Endodermal cell (in vitro differentiated cells): ENCODE measurements around the gene STK32B. TPM values are rescaled to one million over a fixed set of nuclear protein-coding genes. Genes with fewer than 3 reads are reported as not detected.

Source experiments
- DNase-seq: peaks from one replicate; pipeline ENCODE4 v3.0.0-alpha.2; 2017
- H3K27ac ChIP-seq: 2 replicates; pipeline ENCODE4 v1.5.1; 2013; ENCODE audit warnings: mild to moderate bottlenecking, low read depth, low read length, moderate library complexity
- H3K27me3 ChIP-seq: 2 replicates; pipeline ENCODE4 v1.6.1; 2013; ENCODE audit warnings: mild to moderate bottlenecking, low read length, moderate library complexity; ENCODE audit not compliant: insufficient read depth, control insufficient read depth, poor library complexity, severe bottlenecking
- H3K36me3 ChIP-seq: 2 replicates; pipeline ENCODE4 v1.7.0; 2013; ENCODE audit warnings: mild to moderate bottlenecking, low read length, moderate library complexity; ENCODE audit not compliant: control insufficient read depth, insufficient read depth
- H3K4me1 ChIP-seq: one replicate; pipeline ENCODE4 v1.7.0; 2013; ENCODE audit warnings: low read length; ENCODE audit not compliant: control insufficient read depth, insufficient read depth
- H3K4me3 ChIP-seq: 2 replicates; pipeline ENCODE4 v1.5.1; 2013; ENCODE audit warnings: mild to moderate bottlenecking, low read length, moderate library complexity
- H3K9ac ChIP-seq: 2 replicates; pipeline ENCODE4 v1.6.1; 2013; ENCODE audit warnings: mild to moderate bottlenecking, low read length, moderate library complexity; ENCODE audit not compliant: poor library complexity, severe bottlenecking; ENCODE audit errors: extremely low read depth
- H3K9me3 ChIP-seq: 2 replicates; pipeline ENCODE4 v1.6.1; 2013; ENCODE audit warnings: mild to moderate bottlenecking, low read length, moderate library complexity; ENCODE audit not compliant: control insufficient read depth
- H3K27ac Mint-ChIP-seq: 2 replicates; pipeline ENCODE4 v1.8.0; 2020; ENCODE audit warnings: mixed read lengths
- H3K27me3 Mint-ChIP-seq: 2 replicates; pipeline ENCODE4 v1.8.0; 2021; ENCODE audit warnings: mild to moderate bottlenecking, mixed read lengths; ENCODE audit not compliant: insufficient read depth
- H3K36me3 Mint-ChIP-seq: 2 replicates; pipeline ENCODE4 v1.8.0; 2020; ENCODE audit warnings: low read depth, mixed read lengths
- H3K4me1 Mint-ChIP-seq: 2 replicates; pipeline ENCODE4 v1.8.0; 2020; ENCODE audit warnings: mixed read lengths
- H3K4me3 Mint-ChIP-seq: 2 replicates; pipeline ENCODE4 v1.8.0; 2020; ENCODE audit warnings: mild to moderate bottlenecking, moderate library complexity, mixed read lengths
- H3K9me3 Mint-ChIP-seq: 2 replicates; pipeline ENCODE4 v1.8.0; 2020; ENCODE audit warnings: mild to moderate bottlenecking, mixed read lengths
- WGBS, 2 experiments: methylation state at CpG; one replicate each; pipeline versions ENCODE4 v1.1.5 to v1.1.7; 2013; ENCODE audit warnings: missing lambda C conversion rate in 2 of 2, mixed read lengths in 1 of 2; ENCODE audit not compliant: insufficient coverage in 1 of 2, insufficient read length in 1 of 2; 5-methylcytosine and 5-hydroxymethylcytosine counted together
- total RNA-seq, 2 donors: library from RNA; stranded (reverse); fragmentation: NEBNext Ultra II Directional in 1 of 2; extraction: Animal tissue kit (Norgen Biotek cat#: 25700) in 1 of 2; gene quantifications; 2 replicates in 1 of 2; 3 replicates in 1 of 2; pipeline ENCODE4 v1.2.1, GENCODE V29; 2021
- TF ChIP-seq, protein P1 (sequence below): fragments of 200-600 bp; sonication (generic); conservative IDR thresholded peaks from 2 replicates; pipeline ENCODE4 v1.5.0; 2021; ENCODE audit warnings: antibody characterized with exemption, mild to moderate bottlenecking

Gene STK32B
- total RNA-seq, 2 donors from 2014 or later = 1.4 to 1.5 TPM

DNA sequence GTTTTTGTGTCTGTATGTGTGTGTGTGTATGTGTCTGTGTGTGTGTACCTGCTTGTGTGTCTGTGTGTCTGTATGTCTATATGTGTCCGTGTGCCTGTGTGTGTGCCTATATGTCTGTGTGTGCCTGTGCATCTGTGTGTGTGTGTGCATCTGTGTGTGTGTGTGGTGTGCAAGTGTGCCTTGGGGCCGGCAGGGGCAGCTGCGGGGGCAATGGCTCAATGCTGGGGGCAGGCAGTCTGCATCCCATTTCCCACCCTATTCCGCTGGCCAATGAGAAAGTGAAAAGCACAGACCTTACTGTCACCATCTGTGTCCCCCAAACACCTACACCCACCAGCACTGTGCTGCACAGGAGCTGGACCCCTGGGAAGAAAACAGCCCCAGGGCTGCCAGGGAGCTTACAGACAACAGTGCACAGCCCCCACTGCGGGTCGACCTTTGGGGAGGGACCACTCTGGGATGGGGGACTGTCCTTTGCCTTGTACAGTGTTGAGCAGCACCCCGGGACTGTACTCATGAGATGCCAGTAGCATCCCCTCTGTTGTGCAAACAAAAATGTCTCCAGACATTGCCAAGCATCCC lies 411.1 kb downstream of the STK32B start:
- H3K27ac Mint-ChIP-seq = no peak overlapping the region

DNA sequence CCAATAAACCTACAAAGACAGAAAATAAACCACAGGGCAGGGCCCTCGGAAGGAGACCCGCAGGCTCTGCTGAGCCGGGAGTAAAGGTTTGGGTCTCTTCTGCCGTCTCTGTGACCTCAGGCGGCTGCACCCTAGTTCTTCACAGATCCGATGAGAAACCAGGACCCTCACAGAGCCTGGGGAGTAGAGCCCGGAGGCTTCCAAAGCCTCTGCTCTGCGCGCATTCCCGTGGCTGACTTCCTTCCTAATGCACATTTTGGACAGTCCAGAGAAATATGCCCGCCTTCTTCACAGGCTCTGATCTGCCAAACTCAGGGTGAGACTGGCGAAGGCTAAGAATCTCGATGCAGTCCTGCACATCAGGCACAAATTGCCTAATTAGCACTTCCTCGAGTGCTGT lies 411.6 kb downstream of the STK32B start:
- Mint-ChIP-seq H3K27me3 (no peaks in the 10 kb centered on the region), H3K36me3 (no peaks in the 10 kb centered on the region), H3K9me3 (no peaks in the 10 kb centered on the region), H3K27ac (no peak overlapping the region), H3K4me1 (no peaks in the 10 kb centered on the region), H3K4me3 (no peak overlapping the region)
- 85 to 88% methylated on average over 14 of the region's 14 CpGs for WGBS, 2 experiments
- no peak overlapping the region for H3K9ac ChIP-seq
- H3K9me3 ChIP-seq = no peaks in the 10 kb centered on the region
- no peaks in the 10 kb centered on the region for H3K4me1 ChIP-seq
- H3K27me3 ChIP-seq = no peaks in the 10 kb centered on the region
- no peak overlapping the region for H3K4me3 ChIP-seq
- H3K27ac ChIP-seq = no peak overlapping the region
- DNase-seq = no peak
- TF ChIP-seq, protein P1, sequence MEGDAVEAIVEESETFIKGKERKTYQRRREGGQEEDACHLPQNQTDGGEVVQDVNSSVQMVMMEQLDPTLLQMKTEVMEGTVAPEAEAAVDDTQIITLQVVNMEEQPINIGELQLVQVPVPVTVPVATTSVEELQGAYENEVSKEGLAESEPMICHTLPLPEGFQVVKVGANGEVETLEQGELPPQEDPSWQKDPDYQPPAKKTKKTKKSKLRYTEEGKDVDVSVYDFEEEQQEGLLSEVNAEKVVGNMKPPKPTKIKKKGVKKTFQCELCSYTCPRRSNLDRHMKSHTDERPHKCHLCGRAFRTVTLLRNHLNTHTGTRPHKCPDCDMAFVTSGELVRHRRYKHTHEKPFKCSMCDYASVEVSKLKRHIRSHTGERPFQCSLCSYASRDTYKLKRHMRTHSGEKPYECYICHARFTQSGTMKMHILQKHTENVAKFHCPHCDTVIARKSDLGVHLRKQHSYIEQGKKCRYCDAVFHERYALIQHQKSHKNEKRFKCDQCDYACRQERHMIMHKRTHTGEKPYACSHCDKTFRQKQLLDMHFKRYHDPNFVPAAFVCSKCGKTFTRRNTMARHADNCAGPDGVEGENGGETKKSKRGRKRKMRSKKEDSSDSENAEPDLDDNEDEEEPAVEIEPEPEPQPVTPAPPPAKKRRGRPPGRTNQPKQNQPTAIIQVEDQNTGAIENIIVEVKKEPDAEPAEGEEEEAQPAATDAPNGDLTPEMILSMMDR = no peak
- no peaks in the 10 kb centered on the region for H3K36me3 ChIP-seq

More for the DNA sequence above, 411.1 kb downstream of the STK32B start:
- Histone ChIP-seq H3K27me3 (no peaks in the 10 kb centered on the region), H3K4me3 (no peak overlapping the region), H3K9me3 (no peaks in the 10 kb centered on the region), H3K4me1 (no peaks in the 10 kb centered on the region), H3K36me3 (no peaks in the 10 kb centered on the region), H3K27ac (no peak overlapping the region), H3K9ac (no peak overlapping the region)
- Mint-ChIP-seq H3K4me3 (no peak overlapping the region), H3K9me3 (no peaks in the 10 kb centered on the region), H3K4me1 (no peaks in the 10 kb centered on the region), H3K36me3 (no peaks in the 10 kb centered on the region), H3K27me3 (no peaks in the 10 kb centered on the region)
- TF ChIP-seq, protein P1 = no peak
- WGBS, 2 experiments = 88 to 94% methylated on average over 4 to 7 of the region's 7 CpGs
- DNase-seq = no peak

DNA sequence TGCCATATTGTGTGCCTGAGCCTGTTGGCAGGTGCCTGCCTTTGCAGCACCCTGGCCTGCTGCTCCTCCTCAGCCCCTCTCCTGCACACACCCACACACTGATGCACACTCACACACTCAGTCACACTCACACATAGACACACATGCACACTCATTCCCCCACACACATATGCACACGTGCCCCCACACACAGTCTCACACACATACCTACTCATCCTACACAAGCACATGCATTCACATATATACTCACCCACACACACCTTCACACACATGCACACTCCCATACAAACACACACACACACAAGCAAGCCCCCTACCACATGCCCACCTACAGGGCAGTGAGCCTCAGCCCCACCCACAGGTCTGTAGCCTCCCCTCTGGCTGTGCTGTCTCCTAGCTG lies 412.1 kb downstream of the STK32B start:
- Mint-ChIP-seq H3K27me3 (no peaks in the 10 kb centered on the region), H3K4me3 (no peak overlapping the region), H3K36me3 (no peaks in the 10 kb centered on the region), H3K4me1 (no peaks in the 10 kb centered on the region), H3K9me3 (no peaks in the 10 kb centered on the region), H3K27ac (no peak overlapping the region)
- H3K27me3 ChIP-seq = no peaks in the 10 kb centered on the region
- 90 to 93% methylated on average over 1 of the region's 1 CpG for WGBS, 2 experiments
- TF ChIP-seq, protein P1 = no peak
- DNase-seq = no peak
- H3K9me3 ChIP-seq = no peaks in the 10 kb centered on the region
- no peaks in the 10 kb centered on the region for H3K36me3 ChIP-seq
- H3K27ac ChIP-seq = no peak overlapping the region
- no peak overlapping the region for H3K4me3 ChIP-seq
- H3K4me1 ChIP-seq = no peaks in the 10 kb centered on the region
- no peak overlapping the region for H3K9ac ChIP-seq
